K562 (cell line): Measurements from ENCODE around the gene RBPJL. TPM values are rescaled to one million over a fixed set of nuclear protein-coding genes. Genes with fewer than 3 reads are reported as not detected.

Experiments
- HMG20B ChIP-seq: fragments of 250-450 bp; sonication (Bioruptor Pico); IDR thresholded peaks from 2 replicates; pipeline ENCODE4 v1.5.0; 2021; ENCODE audit warnings: mild to moderate bottlenecking
- KDM1A ChIP-seq, 2 experiments: fragments of 450-650 bp; IDR thresholded peaks; 2 replicates each; pipeline ENCODE4 v1.6.1; 2016; ENCODE audit warnings: mild to moderate bottlenecking in 2 of 2
- KLF10 ChIP-seq: fragments of 250-450 bp; sonication (Bioruptor Pico); IDR thresholded peaks from 2 replicates; pipeline ENCODE4 v1.6.1; 2021; ENCODE audit warnings: matching md5 sums
- MAZ ChIP-seq, 2 experiments: fragments of 450-650 bp in 1 of 2; sonication (generic) in 1 of 2; formaldehyde crosslinking; IDR thresholded peaks in 1 of 2; conservative IDR thresholded peaks in 1 of 2; 2 replicates each; pipeline versions ENCODE4 v1.4.0 to v1.5.0; 2020; ENCODE audit warnings: mild to moderate bottlenecking in 1 of 2, missing genetic modification reagents in 1 of 2
- MYBL2 ChIP-seq, 2 experiments: fragments of 450-650 bp in 1 of 2; sonication (generic) in 1 of 2; formaldehyde crosslinking in 1 of 2; IDR thresholded peaks; 2 replicates each; pipeline versions ENCODE4 v1.6.1 to v1.8.1; 2017 to 2022; ENCODE audit warnings: borderline replicate concordance in 1 of 2, inconsistent platforms in 1 of 2, low read depth in 1 of 2, mild to moderate bottlenecking in 1 of 2, missing genetic modification reagents in 1 of 2, moderate library complexity in 1 of 2
- NEUROD1 ChIP-seq: fragments of 150-350 bp; IDR thresholded peaks from 2 replicates; pipeline ENCODE4 v1.6.1; 2014; ENCODE audit warnings: borderline replicate concordance, low read length, low read depth; ENCODE audit not compliant: partially characterized antibody
- NFATC3 ChIP-seq: fragments of 450-650 bp; IDR thresholded peaks from 2 replicates; pipeline ENCODE4 v1.6.1; 2017; ENCODE audit warnings: mild to moderate bottlenecking
- NR2C2 ChIP-seq, 2 experiments: fragments of 200-800 bp in 1 of 2; sonication (Bioruptor generic) in 1 of 2; sonication (generic) in 1 of 2; formaldehyde crosslinking in 1 of 2; IDR thresholded peaks; 2 replicates each; pipeline versions ENCODE4 v1.6.1 to v1.8.0; 2016 to 2022; ENCODE audit warnings: mild to moderate bottlenecking in 1 of 2, missing compliant biosample characterization in 1 of 2, missing genetic modification characterization in 1 of 2, missing genetic modification reagents in 1 of 2
- PHB2 ChIP-seq: fragments of 450-650 bp; IDR thresholded peaks from 2 replicates; pipeline ENCODE4 v1.6.1; 2017; ENCODE audit warnings: low read depth
- PYGO2 ChIP-seq: fragments of 450-650 bp; IDR thresholded peaks from 2 replicates; pipeline ENCODE4 v1.6.1; 2016; ENCODE audit warnings: mild to moderate bottlenecking, missing genetic modification characterization, moderate library complexity, missing compliant biosample characterization
- SLC30A9 ChIP-seq: fragments of 250-450 bp; sonication (Bioruptor Pico); IDR thresholded peaks from 2 replicates; pipeline ENCODE4 v1.8.0; 2022; ENCODE audit warnings: mild to moderate bottlenecking, moderate library complexity
- SPI1 ChIP-seq: IDR thresholded peaks from 2 replicates; pipeline ENCODE4 v1.6.1; 2011; ENCODE audit warnings: low read depth, low read length, control low read depth, borderline replicate concordance
- ZBTB8A ChIP-seq: fragments of 450-650 bp; IDR thresholded peaks from 2 replicates; pipeline ENCODE4 v1.6.1; 2018; ENCODE audit warnings: mild to moderate bottlenecking, moderate library complexity; ENCODE audit not compliant: partially characterized antibody
- ZNF282 ChIP-seq: sonication (generic); formaldehyde crosslinking; IDR thresholded peaks from 2 replicates; pipeline ENCODE4 v1.8.1; 2023; ENCODE audit warnings: missing genetic modification reagents
- ZNF408 ChIP-seq: fragments of 250-450 bp; sonication (Bioruptor Pico); IDR thresholded peaks from 2 replicates; pipeline ENCODE4 v1.4.0; 2020; ENCODE audit warnings: low read depth, mild to moderate bottlenecking, moderate library complexity
- polyA plus RNA-seq, 8 experiments: library from polyadenylated mRNA; depleted of rRNA in 4 of 8; stranded (reverse) in 5 of 8; unstranded in 3 of 8; fragments of >200 nt; fragmentation: Nextera tagmentation in 2 of 8; fragmentation: Illumina TruSeq in 1 of 8; extraction: Ambion mirVana in 2 of 8; extraction: Trizol in 1 of 8; gene quantifications; 2 replicates each; pipeline versions ENCODE4 v1.2.1 to v1.2.3, GENCODE V29; 2011 to 2014; ENCODE audit warnings: inconsistent platforms in 1 of 8, missing spikeins in 1 of 8
- total RNA-seq, 7 experiments: library from RNA; depleted of rRNA in 6 of 7; stranded (reverse); fragments of >200 nt in 6 of 7; fragmentation: Illumina TruSeq in 2 of 7; extraction: Trizol in 2 of 7; gene quantifications; 2 replicates each; pipeline versions ENCODE4 v1.2.1 to v1.2.3, GENCODE V29; 2011 to 2021; ENCODE audit warnings: low replicate concordance in 1 of 7
- TF ChIP-seq, protein P1 (sequence below): fragments of 450-650 bp; IDR thresholded peaks from one replicate; pipeline ENCODE4 v1.6.1; 2018; ENCODE audit warnings: mild to moderate bottlenecking, moderate library complexity; ENCODE audit not compliant: partially characterized antibody
- TF ChIP-seq, protein P2 (sequence below): fragments of 200-800 bp; sonication (Bioruptor generic); IDR thresholded peaks from 2 replicates; pipeline ENCODE4 v1.6.1; 2017; ENCODE audit warnings: missing genetic modification characterization, missing compliant biosample characterization
- TF ChIP-seq, protein P3 (sequence below): fragments of 250-450 bp; sonication (Bioruptor Pico); IDR thresholded peaks from 2 replicates; pipeline ENCODE4 v1.4.0; 2020; ENCODE audit warnings: mild to moderate bottlenecking
- TF ChIP-seq, protein P4 (sequence below): sonication (generic); formaldehyde crosslinking; IDR thresholded peaks from 2 replicates; pipeline ENCODE4 v1.8.0; 2022; ENCODE audit warnings: missing genetic modification reagents, mild to moderate bottlenecking, moderate library complexity, borderline replicate concordance
- TF ChIP-seq, protein P5 (sequence below): fragments of 200-800 bp; sonication (Bioruptor generic); IDR thresholded peaks from 2 replicates; pipeline ENCODE4 v1.6.1; 2017; ENCODE audit warnings: missing genetic modification characterization, missing compliant biosample characterization

The RBPJL gene
- total and polyA plus RNA-seq, 9 of the 15 experiments (the other 6 are each of a cell fraction or from before 2014, with no cell fraction given), result not detected

DNA sequence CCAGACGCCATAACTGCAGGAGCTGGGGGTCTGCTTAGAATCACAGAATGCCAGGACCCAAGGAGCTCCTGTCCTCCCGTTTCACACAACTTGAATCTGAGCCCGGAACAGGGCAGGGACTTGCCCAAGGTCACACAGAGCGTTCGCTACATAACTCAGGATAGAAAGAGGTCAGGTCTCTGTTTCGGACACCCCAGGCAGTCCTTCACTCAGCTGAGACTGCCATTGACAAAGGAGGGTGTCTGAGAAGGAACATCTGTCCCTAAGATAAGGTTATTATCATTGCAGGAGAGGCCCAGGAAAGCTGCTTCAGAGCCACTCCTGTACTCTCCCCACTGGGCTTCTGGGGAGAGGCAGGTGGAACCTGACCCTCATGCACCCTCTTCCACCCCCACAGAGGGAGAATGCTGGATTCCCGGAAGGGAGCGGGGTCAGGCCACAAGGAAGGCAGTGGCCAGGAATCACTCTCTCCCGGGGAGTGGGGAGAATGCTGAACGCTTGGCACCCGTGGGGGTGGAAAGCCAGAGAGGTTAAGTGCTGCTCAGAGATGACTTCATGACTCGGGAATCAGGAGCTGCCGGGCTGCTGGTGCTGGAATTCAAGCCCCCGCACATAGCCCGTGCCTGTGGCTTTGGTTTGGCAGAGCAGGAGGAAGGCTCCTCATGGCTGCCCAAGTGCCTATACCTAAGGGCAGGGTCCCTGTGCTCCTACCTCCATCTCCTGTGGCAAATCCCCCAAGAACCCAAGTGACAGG lies 30.9 kb downstream of the RBPJL start (continued):
- no peak for TF ChIP-seq PYGO2 (tag)
- no peak for TF ChIP-seq ZNF408
- TF ChIP-seq SLC30A9 (CRISPR knock-in tag), result no peak
- no peak for TF ChIP-seq KLF10 (CRISPR knock-in tag)
- TF ChIP-seq, protein P1, sequence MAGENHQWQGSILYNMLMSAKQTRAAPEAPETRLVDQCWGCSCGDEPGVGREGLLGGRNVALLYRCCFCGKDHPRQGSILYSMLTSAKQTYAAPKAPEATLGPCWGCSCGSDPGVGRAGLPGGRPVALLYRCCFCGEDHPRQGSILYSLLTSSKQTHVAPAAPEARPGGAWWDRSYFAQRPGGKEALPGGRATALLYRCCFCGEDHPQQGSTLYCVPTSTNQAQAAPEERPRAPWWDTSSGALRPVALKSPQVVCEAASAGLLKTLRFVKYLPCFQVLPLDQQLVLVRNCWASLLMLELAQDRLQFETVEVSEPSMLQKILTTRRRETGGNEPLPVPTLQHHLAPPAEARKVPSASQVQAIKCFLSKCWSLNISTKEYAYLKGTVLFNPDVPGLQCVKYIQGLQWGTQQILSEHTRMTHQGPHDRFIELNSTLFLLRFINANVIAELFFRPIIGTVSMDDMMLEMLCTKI, result no peak
- no peak for TF ChIP-seq NEUROD1
- TF ChIP-seq PHB2, result peak; percentile 49; the same call in 1 of the 2 replicates
- no peak for TF ChIP-seq ZBTB8A
- peak; percentile 70 to 75 for TF ChIP-seq KDM1A (IDR thresholded peaks at IDR 0.05)
- TF ChIP-seq, protein P2, sequence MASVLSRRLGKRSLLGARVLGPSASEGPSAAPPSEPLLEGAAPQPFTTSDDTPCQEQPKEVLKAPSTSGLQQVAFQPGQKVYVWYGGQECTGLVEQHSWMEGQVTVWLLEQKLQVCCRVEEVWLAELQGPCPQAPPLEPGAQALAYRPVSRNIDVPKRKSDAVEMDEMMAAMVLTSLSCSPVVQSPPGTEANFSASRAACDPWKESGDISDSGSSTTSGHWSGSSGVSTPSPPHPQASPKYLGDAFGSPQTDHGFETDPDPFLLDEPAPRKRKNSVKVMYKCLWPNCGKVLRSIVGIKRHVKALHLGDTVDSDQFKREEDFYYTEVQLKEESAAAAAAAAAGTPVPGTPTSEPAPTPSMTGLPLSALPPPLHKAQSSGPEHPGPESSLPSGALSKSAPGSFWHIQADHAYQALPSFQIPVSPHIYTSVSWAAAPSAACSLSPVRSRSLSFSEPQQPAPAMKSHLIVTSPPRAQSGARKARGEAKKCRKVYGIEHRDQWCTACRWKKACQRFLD (CRISPR knock-in tag), result peak; percentile 61; the same call in 1 of the 2 replicates
- TF ChIP-seq MAZ (CRISPR knock-in tag; conservative IDR thresholded peaks at IDR 0.05 in 1 of 2, IDR thresholded peaks at IDR 0.05 in 1 of 2), result no peak; a peak in 1 of 4 replicates
- no peak for TF ChIP-seq MYBL2 (IDR thresholded peaks at IDR 0.05; ENCODE audit: low read depth)
- TF ChIP-seq MYBL2 (CRISPR knock-in tag; IDR thresholded peaks at IDR 0.05; ENCODE audit: borderline replicate concordance), result no peak
- TF ChIP-seq, protein P3, sequence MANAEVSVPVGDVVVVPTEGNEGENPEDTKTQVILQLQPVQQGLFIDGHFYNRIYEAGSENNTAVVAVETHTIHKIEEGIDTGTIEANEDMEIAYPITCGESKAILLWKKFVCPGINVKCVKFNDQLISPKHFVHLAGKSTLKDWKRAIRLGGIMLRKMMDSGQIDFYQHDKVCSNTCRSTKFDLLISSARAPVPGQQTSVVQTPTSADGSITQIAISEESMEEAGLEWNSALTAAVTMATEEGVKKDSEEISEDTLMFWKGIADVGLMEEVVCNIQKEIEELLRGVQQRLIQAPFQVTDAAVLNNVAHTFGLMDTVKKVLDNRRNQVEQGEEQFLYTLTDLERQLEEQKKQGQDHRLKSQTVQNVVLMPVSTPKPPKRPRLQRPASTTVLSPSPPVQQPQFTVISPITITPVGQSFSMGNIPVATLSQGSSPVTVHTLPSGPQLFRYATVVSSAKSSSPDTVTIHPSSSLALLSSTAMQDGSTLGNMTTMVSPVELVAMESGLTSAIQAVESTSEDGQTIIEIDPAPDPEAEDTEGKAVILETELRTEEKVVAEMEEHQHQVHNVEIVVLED, result no peak
- no peak for TF ChIP-seq SPI1
- no peak for TF ChIP-seq HMG20B (CRISPR knock-in tag)
- no peak for TF ChIP-seq ZNF282 (CRISPR knock-in tag)
- no peak for TF ChIP-seq NFATC3
- TF ChIP-seq, protein P4, sequence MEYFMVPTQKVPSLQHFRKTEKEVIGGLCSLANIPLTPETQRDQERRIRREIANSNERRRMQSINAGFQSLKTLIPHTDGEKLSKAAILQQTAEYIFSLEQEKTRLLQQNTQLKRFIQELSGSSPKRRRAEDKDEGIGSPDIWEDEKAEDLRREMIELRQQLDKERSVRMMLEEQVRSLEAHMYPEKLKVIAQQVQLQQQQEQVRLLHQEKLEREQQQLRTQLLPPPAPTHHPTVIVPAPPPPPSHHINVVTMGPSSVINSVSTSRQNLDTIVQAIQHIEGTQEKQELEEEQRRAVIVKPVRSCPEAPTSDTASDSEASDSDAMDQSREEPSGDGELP, result peak; percentile 84
- TF ChIP-seq, protein P5, sequence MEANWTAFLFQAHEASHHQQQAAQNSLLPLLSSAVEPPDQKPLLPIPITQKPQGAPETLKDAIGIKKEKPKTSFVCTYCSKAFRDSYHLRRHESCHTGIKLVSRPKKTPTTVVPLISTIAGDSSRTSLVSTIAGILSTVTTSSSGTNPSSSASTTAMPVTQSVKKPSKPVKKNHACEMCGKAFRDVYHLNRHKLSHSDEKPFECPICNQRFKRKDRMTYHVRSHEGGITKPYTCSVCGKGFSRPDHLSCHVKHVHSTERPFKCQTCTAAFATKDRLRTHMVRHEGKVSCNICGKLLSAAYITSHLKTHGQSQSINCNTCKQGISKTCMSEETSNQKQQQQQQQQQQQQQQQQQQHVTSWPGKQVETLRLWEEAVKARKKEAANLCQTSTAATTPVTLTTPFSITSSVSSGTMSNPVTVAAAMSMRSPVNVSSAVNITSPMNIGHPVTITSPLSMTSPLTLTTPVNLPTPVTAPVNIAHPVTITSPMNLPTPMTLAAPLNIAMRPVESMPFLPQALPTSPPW (CRISPR knock-in tag), result peak; percentile 53
- no peak for TF ChIP-seq NR2C2 (CRISPR knock-in tag; IDR thresholded peaks at IDR 0.05)
- peak; percentile 58 for TF ChIP-seq NR2C2 (tag; IDR thresholded peaks at IDR 0.05)
